OCI-LY1 (cell line): ENCODE measurements around the gene PARD3.

Experiments used
- H2AFZ ChIP-seq: fragments of 200-600 bp; sonication (generic), shearing (Covaris generic); 2 replicates; pipeline ENCODE4 v1.6.0; 2014; ENCODE audit warnings: antibody characterized with exemption, mild to moderate bottlenecking, low read length
- H3F3A ChIP-seq: fragments of 200-600 bp; sonication (generic), shearing (Covaris generic); 2 replicates; pipeline ENCODE4 v1.6.0; 2014; ENCODE audit warnings: mild to moderate bottlenecking, antibody characterized with exemption, low read length, moderate library complexity; ENCODE audit not compliant: insufficient read depth
- H3K27ac ChIP-seq: fragments of 200-600 bp; sonication (generic); 2 replicates; pipeline ENCODE4 v1.5.1; 2014; ENCODE audit warnings: low read length, mixed run types, mild to moderate bottlenecking, low read depth; ENCODE audit not compliant: poor library complexity, severe bottlenecking
- H3K27me3 ChIP-seq: fragments of 200-600 bp; sonication (generic); 2 replicates; pipeline ENCODE4 v1.6.0; 2014; ENCODE audit warnings: antibody characterized with exemption, mild to moderate bottlenecking, low read length, moderate library complexity; ENCODE audit not compliant: insufficient read depth
- H3K36me3 ChIP-seq: fragments of 200-600 bp; sonication (generic); 2 replicates; pipeline ENCODE4 v1.6.1; 2014; ENCODE audit warnings: mild to moderate bottlenecking, antibody characterized with exemption, low read length, moderate library complexity, mixed read lengths; ENCODE audit not compliant: insufficient read depth
- H3K4me1 ChIP-seq: fragments of 200-600 bp; sonication (generic); 2 replicates; pipeline ENCODE4 v1.5.1; 2014; ENCODE audit warnings: mild to moderate bottlenecking, low read length, moderate library complexity; ENCODE audit not compliant: insufficient read depth, severe bottlenecking
- H3K4me2 ChIP-seq: fragments of 200-600 bp; sonication (generic), shearing (Covaris generic); 2 replicates; pipeline ENCODE4 v1.6.1; 2014; ENCODE audit warnings: low read length
- H3K4me3 ChIP-seq: fragments of 200-600 bp; sonication (generic); 2 replicates; pipeline ENCODE4 v1.5.1; 2014; ENCODE audit warnings: low read length, low read depth, mild to moderate bottlenecking, mixed read lengths; ENCODE audit not compliant: poor library complexity, severe bottlenecking
- H3K79me2 ChIP-seq: fragments of 200-600 bp; shearing (Covaris generic); 2 replicates; pipeline ENCODE4 v1.6.1; 2016; ENCODE audit warnings: mixed run types, low read length, mixed read lengths; ENCODE audit not compliant: insufficient read depth
- H3K9ac ChIP-seq: fragments of 200-600 bp; sonication (generic), shearing (Covaris generic); 2 replicates; pipeline ENCODE4 v1.6.1; 2014; ENCODE audit warnings: mild to moderate bottlenecking, low read length, mixed read lengths
- H3K9me2 ChIP-seq: fragments of 200-600 bp; sonication (generic), shearing (Covaris generic); 2 replicates; pipeline ENCODE4 v1.6.1; 2014; ENCODE audit warnings: low read depth, mild to moderate bottlenecking, low read length, mixed read lengths
- H3K9me3 ChIP-seq: fragments of 200-600 bp; shearing (Covaris generic); 2 replicates; pipeline ENCODE4 v1.6.1; 2014; ENCODE audit warnings: low read length, mixed read lengths
- H4K20me1 ChIP-seq: fragments of 200-600 bp; sonication (generic), shearing (Covaris generic); 2 replicates; pipeline ENCODE4 v1.6.0; 2016; ENCODE audit warnings: mild to moderate bottlenecking, low read length; ENCODE audit not compliant: insufficient read depth
- CTCF ChIP-seq: fragments of 200-600 bp; sonication (generic), shearing (Covaris generic); IDR thresholded peaks from 2 replicates; pipeline ENCODE4 v1.5.1; 2017; ENCODE audit warnings: mild to moderate bottlenecking, antibody characterized with exemption, low read length, moderate library complexity, mixed read lengths
- EZH2 ChIP-seq: fragments of 200-600 bp; sonication (generic), shearing (Covaris generic); IDR thresholded peaks from 2 replicates; pipeline ENCODE4 v1.8.0; 2017; ENCODE audit warnings: borderline replicate concordance, mixed run types, mild to moderate bottlenecking, antibody characterized with exemption, low read length, moderate library complexity, mixed read lengths

The PARD3 gene

GRCh38 chr10:34638406-34639054 is 176.6 kb downstream of the PARD3 start:
- no peaks in the 10 kb centered on the region for H3K27me3 ChIP-seq
- H3K9me2 ChIP-seq: no peaks in the 10 kb centered on the region
- H3K4me1 ChIP-seq: no peaks in the 10 kb centered on the region
- H2AFZ ChIP-seq: no peak overlapping the region
- no peaks in the 10 kb centered on the region for H3K36me3 ChIP-seq
- H3K4me2 ChIP-seq: no peak overlapping the region
- H3K4me3 ChIP-seq: no peak overlapping the region
- H3K79me2 ChIP-seq: no peaks in the 10 kb centered on the region
- H3F3A ChIP-seq: no peaks in the 10 kb centered on the region
- TF ChIP-seq EZH2: no peak
- TF ChIP-seq CTCF: peak; percentile 87
- no peaks in the 10 kb centered on the region for H3K9me3 ChIP-seq
- no peak overlapping the region for H3K27ac ChIP-seq
- H4K20me1 ChIP-seq: no peaks in the 10 kb centered on the region
- H3K9ac ChIP-seq: no peak overlapping the region

- Histone ChIP-seq H3K79me2 (no peaks in the 10 kb centered on the region), H3K4me1 (no peaks in the 10 kb centered on the region), H3K36me3 (no peaks in the 10 kb centered on the region), H3K9ac (no peak overlapping the region), H2AFZ (no peak overlapping the region), H3K4me3 (no peak overlapping the region), H3K27me3 (no peaks in the 10 kb centered on the region), H3K4me2 (no peak overlapping the region), H3K9me2 (no peaks in the 10 kb centered on the region), H4K20me1 (no peaks in the 10 kb centered on the region), H3F3A (no peaks in the 10 kb centered on the region), H3K9me3 (no peaks in the 10 kb centered on the region), H3K27ac (no peak overlapping the region)
- TF ChIP-seq CTCF: peak; percentile 97
- no peak for TF ChIP-seq EZH2
These were observed 177.6 kb downstream of the PARD3 start for GRCh38 chr10:34637418-34637911.

- Histone ChIP-seq H3K27me3 (no peaks in the 10 kb centered on the region), H3K36me3 (no peaks in the 10 kb centered on the region), H3K4me1 (no peaks in the 10 kb centered on the region), H3K79me2 (no peaks in the 10 kb centered on the region), H3K9ac (no peak overlapping the region), H3F3A (no peaks in the 10 kb centered on the region), H4K20me1 (no peaks in the 10 kb centered on the region), H3K9me3 (no peaks in the 10 kb centered on the region), H3K4me3 (no peak overlapping the region), H3K4me2 (no peak overlapping the region), H2AFZ (no peak overlapping the region), H3K9me2 (no peaks in the 10 kb centered on the region), H3K27ac (no peak overlapping the region)
- TF ChIP-seq EZH2 (no peak), CTCF (no peak)
These were observed 180.0 kb downstream of the PARD3 start for GRCh38 chr10:34635111-34635510.
